PC-3 (cell line): ENCODE data around the gene CENPT. TPM values are rescaled to one million over a fixed set of nuclear protein-coding genes. Genes with fewer than 3 reads are reported as not detected.
"Not testable (repeated sequence)": the region's sequence is repeated elsewhere in the genome, so short reads cannot be mapped to it uniquely, and the experiment has no call there.

Source experiments
- ATAC-seq: fragments of 200-7000 bp; cut with Tn5 transposase; 2 replicates; pipeline ENCODE4 v1.9.1; 2020; ENCODE audit warnings: mild to moderate bottlenecking, moderate library complexity
- BruUV-seq: library from RNA; stranded (reverse); fragments of 400-500 nt; replicated peaks from 2 replicates; lab custom pipeline; 2021; lab: Mats Ljungman, UMichigan
- CTCF ChIA-PET: fragments of 300-600 bp; sonication (Branson Sonifier 250); formaldehyde crosslinking; loops from one replicate; lab custom pipeline; 2022; ENCODE audit warnings: antibody characterized with exemption; lab: Charles Lee
- POLR2A ChIA-PET: fragments of 300-600 bp; sonication (Branson Sonifier 250); formaldehyde crosslinking; loops from one replicate; lab custom pipeline; 2022; ENCODE audit warnings: antibody characterized with exemption; ENCODE audit not compliant: unreplicated experiment; lab: Charles Lee
- DNase-seq: peaks from one replicate; pipeline ENCODE4 v3.0.0-alpha.2; 2015
- H2AFZ ChIP-seq: fragments of 300-600 bp; sonication (generic); 2 replicates; pipeline ENCODE4 v1.6.0; 2016; ENCODE audit warnings: antibody characterized with exemption, low read length
- H3F3A ChIP-seq: fragments of 300-600 bp; sonication (generic); one replicate; pipeline ENCODE4 v1.6.0; 2017; ENCODE audit warnings: antibody characterized with exemption, low read length, control low read depth, mild to moderate bottlenecking; ENCODE audit not compliant: unreplicated experiment
- H3K27ac ChIP-seq: fragments of 300-600 bp; sonication (generic); 2 replicates; pipeline ENCODE4 v1.5.1; 2016; ENCODE audit warnings: mild to moderate bottlenecking, low read length
- H3K27me3 ChIP-seq: fragments of 300-600 bp; sonication (generic); 2 replicates; pipeline ENCODE4 v1.6.1; 2016; ENCODE audit warnings: low read length, mixed read lengths
- H3K36me3 ChIP-seq: fragments of 300-600 bp; sonication (generic); 2 replicates; pipeline ENCODE4 v1.6.1; 2016; ENCODE audit warnings: low read depth, mixed run types, low read length, mixed read lengths
- H3K4me1 ChIP-seq: fragments of 300-600 bp; sonication (generic); 2 replicates; pipeline ENCODE4 v1.5.1; 2016; ENCODE audit warnings: low read length; ENCODE audit not compliant: insufficient read depth
- H3K4me2 ChIP-seq: fragments of 300-600 bp; sonication (generic); 2 replicates; pipeline ENCODE4 v1.6.0; 2016; ENCODE audit warnings: low read length
- H3K4me3 ChIP-seq: fragments of 300-600 bp; sonication (generic); 2 replicates; pipeline ENCODE4 v1.5.1; 2016; ENCODE audit warnings: mild to moderate bottlenecking, low read length, mixed read lengths
- H3K79me2 ChIP-seq: fragments of 300-600 bp; sonication (generic); 2 replicates; pipeline ENCODE4 v1.6.1; 2017; ENCODE audit warnings: low read length, mixed read lengths
- H3K9ac ChIP-seq: fragments of 300-600 bp; sonication (generic); 2 replicates; pipeline ENCODE4 v1.6.0; 2016; ENCODE audit warnings: mild to moderate bottlenecking, low read length
- H3K9me2 ChIP-seq: fragments of 300-600 bp; sonication (generic); replicated peaks from 2 replicates; pipeline ENCODE4 v1.6.1; 2016; ENCODE audit warnings: mixed run types, low read length, mixed read lengths
- H3K9me3 ChIP-seq: fragments of 300-600 bp; sonication (generic); 2 replicates; pipeline ENCODE4 v1.6.1; 2016; ENCODE audit warnings: low read length, mixed read lengths
- H4K20me1 ChIP-seq: fragments of 300-600 bp; sonication (generic); 2 replicates; pipeline ENCODE4 v1.6.1; 2016; ENCODE audit warnings: low read length, mixed read lengths
- CTCF ChIP-seq: fragments of 300-600 bp; sonication (generic); conservative IDR thresholded peaks from 2 replicates; pipeline ENCODE4 v1.5.1; 2017; ENCODE audit warnings: antibody characterized with exemption, low read depth, mild to moderate bottlenecking, low read length
- EZH2 ChIP-seq: fragments of 300-600 bp; sonication (generic); IDR thresholded peaks from one replicate; pipeline ENCODE4 v1.6.1; 2017; ENCODE audit warnings: antibody characterized with exemption, mild to moderate bottlenecking, low read length; ENCODE audit not compliant: unreplicated experiment
- EZH2phosphoT487 ChIP-seq: fragments of 300-600 bp; sonication (generic); IDR thresholded peaks from 2 replicates; pipeline ENCODE4 v1.6.1; 2018; ENCODE audit warnings: mild to moderate bottlenecking, antibody characterized with exemption, low read length, borderline replicate concordance
- intact Hi-C: fragments of 100-400 bp; cut with micrococcal nuclease; formaldehyde crosslinking; loops from 2 replicates; pipeline ENCODE4 v1.9.0; 2023
- total RNA-seq: library from RNA; depleted of rRNA; stranded (reverse); fragments of >200 nt; gene quantifications from 2 replicates; pipeline ENCODE4 v1.2.3, GENCODE V29; 2014

Gene CENPT
- total RNA-seq, 1 experiment from 2014 or later, result 35.1 TPM

DNA sequence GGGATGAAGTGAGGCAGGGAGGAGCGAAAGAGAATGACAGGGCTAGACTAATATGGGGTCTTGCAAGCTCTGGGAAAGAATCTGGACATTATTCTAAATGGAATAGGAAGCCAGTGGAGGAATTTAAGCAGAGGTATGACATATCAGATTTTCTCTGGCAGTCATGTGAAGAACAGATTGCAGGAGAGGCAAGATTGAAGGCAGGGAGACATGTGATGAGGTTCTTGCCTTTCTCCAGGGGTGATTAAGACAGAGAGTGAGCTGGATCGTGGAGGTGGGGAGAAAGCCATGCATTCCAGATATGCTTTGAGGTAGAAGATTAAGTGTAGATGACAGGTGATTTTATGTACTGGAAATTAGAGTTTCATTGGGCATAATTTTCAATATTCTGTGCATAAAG is 9.7 kb downstream of the CENPT start:
- H3K9ac ChIP-seq, result no peak overlapping the region
- no peak overlapping the region for H3K4me3 ChIP-seq
- H3K9me2 ChIP-seq, result no peaks in the 10 kb centered on the region
- H2AFZ ChIP-seq, result no peak overlapping the region
- no peaks in the 10 kb centered on the region for H3F3A ChIP-seq
- no peak for TF ChIP-seq CTCF
- TF ChIP-seq EZH2phosphoT487, result no peak
- TF ChIP-seq EZH2, result no peak
- H3K4me1 ChIP-seq, result peaks cover 10% of the 10 kb centered on the region
- H3K4me2 ChIP-seq, result no peak overlapping the region
- ChIA-PET POLR2A (interaction anchor here (0.5 kb wide), 1 partner anchor 130 kb away, joined by 3 read pairs; no protein-coding TSS in a partner anchor), CTCF (no interaction called here)
- no peaks in the 10 kb centered on the region for H3K27me3 ChIP-seq
- H3K27ac ChIP-seq, result no peak overlapping the region
- H3K79me2 ChIP-seq, result peaks cover 13% of the 10 kb centered on the region
- intact Hi-C loops, result no loop called here
- DNase-seq (no peak), ATAC-seq (no peak)
- H3K9me3 ChIP-seq, result no peaks in the 10 kb centered on the region
- BruUV-seq, result no TSS peak
- H4K20me1 ChIP-seq, result no peaks in the 10 kb centered on the region
- no peaks in the 10 kb centered on the region for H3K36me3 ChIP-seq

- H3K9me2 ChIP-seq, H3K4me3 ChIP-seq, H3K9me3 ChIP-seq, H3K4me2 ChIP-seq, H3K36me3 ChIP-seq, DNase-seq, H3F3A ChIP-seq, H3K27ac ChIP-seq, H3K9ac ChIP-seq, BruUV-seq, intact Hi-C loops, H2AFZ ChIP-seq, ATAC-seq, H3K27me3 ChIP-seq, H4K20me1 ChIP-seq: not testable (repeated sequence)
- peaks cover 15% of the 10 kb centered on the region for H3K79me2 ChIP-seq
- H3K4me1 ChIP-seq, result peaks cover 15% of the 10 kb centered on the region
- ChIA-PET CTCF (interaction anchor here (0.7 kb wide), 1 partner anchor 290 kb away, joined by 4 read pairs; no protein-coding TSS in a partner anchor), POLR2A (interaction anchor here (0.6 kb wide), 1 partner anchor 275 kb away, joined by 16 read pairs; the partner anchor contains the start of gene CTCF)
Measured at GRCh38 chr16:67837190-67837589, 10.3 kb downstream of the CENPT start.

DNA sequence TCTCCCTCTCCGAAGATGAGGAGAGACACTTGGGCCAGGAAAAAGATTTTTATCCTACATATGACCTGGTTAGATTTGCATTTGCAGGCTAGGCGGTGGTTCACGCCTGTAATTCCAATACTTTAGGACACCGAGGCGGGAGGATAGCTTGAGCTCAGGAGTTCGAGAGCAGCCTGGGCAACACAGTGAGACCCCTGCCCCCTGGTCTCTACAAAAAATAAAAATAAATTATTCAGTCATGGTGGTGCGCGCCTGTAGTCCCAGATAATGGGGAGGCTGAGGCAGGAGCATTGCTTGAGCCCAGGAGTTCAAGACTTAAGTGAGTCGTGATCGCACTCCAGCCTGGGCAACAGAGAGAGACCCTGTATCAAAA is 13.3 kb downstream of the CENPT start:
- Histone ChIP-seq H3K9me2 (no peaks in the 10 kb centered on the region), H3K9me3 (no peaks in the 10 kb centered on the region), H3K27me3 (no peaks in the 10 kb centered on the region), H3K4me1 (peaks cover 11% of the 10 kb centered on the region), H3K79me2 (peaks cover 17% of the 10 kb centered on the region), H4K20me1 (no peaks in the 10 kb centered on the region), H3K36me3 (no peaks in the 10 kb centered on the region), H3K27ac (no peak overlapping the region), H3K4me2 (peak overlapping the region; percentile 98), H3F3A (no peaks in the 10 kb centered on the region), H3K4me3 (peak overlapping the region; percentile 78), H2AFZ (peak overlapping the region; percentile 99), H3K9ac (peak overlapping the region; percentile 90; the same call in 1 of the 2 replicates)
- ChIA-PET CTCF (interaction anchor here (1.2 kb wide), 1 partner anchor 101 kb away, joined by 3 read pairs; no protein-coding TSS in a partner anchor), POLR2A (no interaction called here)
- DNase-seq (no peak), ATAC-seq (no peak)
- BruUV-seq, result no TSS peak
- intact Hi-C loops, result no loop called here
- TF ChIP-seq EZH2, result no peak
- no peak for TF ChIP-seq CTCF
- TF ChIP-seq EZH2phosphoT487, result no peak
